Measurements from ENCODE around the gene RPL22. TPM values are rescaled to one million over a fixed set of nuclear protein-coding genes. Genes with fewer than 3 reads are reported as not detected.

RPL22 gene
- total and polyA plus RNA-seq, 4 donors: 38.9 to 105 (median 77.3) TPM

DNA sequence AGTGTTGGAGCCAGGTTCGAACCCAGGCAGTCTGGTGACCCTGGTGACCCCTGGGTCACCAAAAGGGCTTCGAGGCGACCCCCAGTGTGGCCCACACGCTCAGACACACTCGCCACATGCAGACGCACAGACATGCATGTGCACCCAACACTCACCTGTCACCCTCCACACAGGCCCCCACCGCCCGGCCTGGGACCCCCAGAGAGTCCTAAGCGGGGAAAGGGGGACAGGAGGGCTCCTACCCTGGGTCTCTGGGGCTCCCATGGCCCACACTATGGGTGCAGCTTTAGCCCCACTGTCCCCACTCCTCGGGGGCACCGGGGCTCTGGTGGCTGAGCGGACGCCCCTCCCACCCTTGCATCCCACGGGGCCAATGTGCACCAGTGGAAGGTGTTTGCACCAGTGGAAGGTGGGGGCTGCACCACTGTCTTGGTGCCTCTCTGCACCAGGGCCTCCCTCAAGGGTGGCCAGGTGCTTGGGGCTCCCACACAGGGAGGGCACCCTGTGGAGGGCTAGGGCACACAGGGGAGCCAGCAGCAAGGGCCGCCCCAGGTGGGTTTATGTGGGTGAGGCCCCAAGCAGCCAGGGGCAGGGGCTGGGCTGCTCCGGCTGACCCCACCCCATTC is 29.2 kb downstream of the RPL22 start:
- Histone ChIP-seq H3K36me3 (ENCODE audit: control insufficient read depth in 4 of 4, insufficient read depth in 3 of 4, low read depth in 1 of 4, low read length in 3 of 4) (no peaks in the 10 kb centered on the region), H3K4me3 (ENCODE audit: low read depth in 1 of 3, low read length in 3 of 3) (no peak overlapping the region), H3K27ac (ENCODE audit: low read depth in 1 of 2, low read length in 2 of 2) (no peak overlapping the region), H3K9ac (ENCODE audit: low read depth in 1 of 2, low read length in 2 of 2) (no peak overlapping the region), H3K27me3 (ENCODE audit: control insufficient read depth in 4 of 4, insufficient read depth in 4 of 4, low read length in 3 of 4) (peaks cover 0 to 1% (median 0%) of the 10 kb centered on the region in 4 donors), H3K4me1 (ENCODE audit: control insufficient read depth in 4 of 4, insufficient read depth in 4 of 4, low read length in 3 of 4) (no peaks in the 10 kb centered on the region), H3K9me3 (ENCODE audit: control insufficient read depth in 4 of 4, low read length in 3 of 4) (peaks cover 0 to 5% (median 1%) of the 10 kb centered on the region in 4 donors)
- 69% methylated on average over 16 of the region's 16 CpGs for WGBS
- no peak for TF ChIP-seq NR2F2 (IDR thresholded peaks at IDR 0.05)
- TF ChIP-seq, protein P1, sequence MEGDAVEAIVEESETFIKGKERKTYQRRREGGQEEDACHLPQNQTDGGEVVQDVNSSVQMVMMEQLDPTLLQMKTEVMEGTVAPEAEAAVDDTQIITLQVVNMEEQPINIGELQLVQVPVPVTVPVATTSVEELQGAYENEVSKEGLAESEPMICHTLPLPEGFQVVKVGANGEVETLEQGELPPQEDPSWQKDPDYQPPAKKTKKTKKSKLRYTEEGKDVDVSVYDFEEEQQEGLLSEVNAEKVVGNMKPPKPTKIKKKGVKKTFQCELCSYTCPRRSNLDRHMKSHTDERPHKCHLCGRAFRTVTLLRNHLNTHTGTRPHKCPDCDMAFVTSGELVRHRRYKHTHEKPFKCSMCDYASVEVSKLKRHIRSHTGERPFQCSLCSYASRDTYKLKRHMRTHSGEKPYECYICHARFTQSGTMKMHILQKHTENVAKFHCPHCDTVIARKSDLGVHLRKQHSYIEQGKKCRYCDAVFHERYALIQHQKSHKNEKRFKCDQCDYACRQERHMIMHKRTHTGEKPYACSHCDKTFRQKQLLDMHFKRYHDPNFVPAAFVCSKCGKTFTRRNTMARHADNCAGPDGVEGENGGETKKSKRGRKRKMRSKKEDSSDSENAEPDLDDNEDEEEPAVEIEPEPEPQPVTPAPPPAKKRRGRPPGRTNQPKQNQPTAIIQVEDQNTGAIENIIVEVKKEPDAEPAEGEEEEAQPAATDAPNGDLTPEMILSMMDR (IDR thresholded peaks at IDR 0.05; ENCODE audit: low read depth, low read length, missing input control): no peak
- TF ChIP-seq EGR1 (IDR thresholded peaks at IDR 0.05; ENCODE audit: low read depth in 2 of 2): no peak
- TF ChIP-seq, protein P2, sequence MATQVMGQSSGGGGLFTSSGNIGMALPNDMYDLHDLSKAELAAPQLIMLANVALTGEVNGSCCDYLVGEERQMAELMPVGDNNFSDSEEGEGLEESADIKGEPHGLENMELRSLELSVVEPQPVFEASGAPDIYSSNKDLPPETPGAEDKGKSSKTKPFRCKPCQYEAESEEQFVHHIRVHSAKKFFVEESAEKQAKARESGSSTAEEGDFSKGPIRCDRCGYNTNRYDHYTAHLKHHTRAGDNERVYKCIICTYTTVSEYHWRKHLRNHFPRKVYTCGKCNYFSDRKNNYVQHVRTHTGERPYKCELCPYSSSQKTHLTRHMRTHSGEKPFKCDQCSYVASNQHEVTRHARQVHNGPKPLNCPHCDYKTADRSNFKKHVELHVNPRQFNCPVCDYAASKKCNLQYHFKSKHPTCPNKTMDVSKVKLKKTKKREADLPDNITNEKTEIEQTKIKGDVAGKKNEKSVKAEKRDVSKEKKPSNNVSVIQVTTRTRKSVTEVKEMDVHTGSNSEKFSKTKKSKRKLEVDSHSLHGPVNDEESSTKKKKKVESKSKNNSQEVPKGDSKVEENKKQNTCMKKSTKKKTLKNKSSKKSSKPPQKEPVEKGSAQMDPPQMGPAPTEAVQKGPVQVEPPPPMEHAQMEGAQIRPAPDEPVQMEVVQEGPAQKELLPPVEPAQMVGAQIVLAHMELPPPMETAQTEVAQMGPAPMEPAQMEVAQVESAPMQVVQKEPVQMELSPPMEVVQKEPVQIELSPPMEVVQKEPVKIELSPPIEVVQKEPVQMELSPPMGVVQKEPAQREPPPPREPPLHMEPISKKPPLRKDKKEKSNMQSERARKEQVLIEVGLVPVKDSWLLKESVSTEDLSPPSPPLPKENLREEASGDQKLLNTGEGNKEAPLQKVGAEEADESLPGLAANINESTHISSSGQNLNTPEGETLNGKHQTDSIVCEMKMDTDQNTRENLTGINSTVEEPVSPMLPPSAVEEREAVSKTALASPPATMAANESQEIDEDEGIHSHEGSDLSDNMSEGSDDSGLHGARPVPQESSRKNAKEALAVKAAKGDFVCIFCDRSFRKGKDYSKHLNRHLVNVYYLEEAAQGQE (IDR thresholded peaks at IDR 0.05): no peak
- no peak for TF ChIP-seq RAD21 (IDR thresholded peaks at IDR 0.05)
- TF ChIP-seq FOXA1 (IDR thresholded peaks at IDR 0.05): no peak
- TF ChIP-seq, protein P3, sequence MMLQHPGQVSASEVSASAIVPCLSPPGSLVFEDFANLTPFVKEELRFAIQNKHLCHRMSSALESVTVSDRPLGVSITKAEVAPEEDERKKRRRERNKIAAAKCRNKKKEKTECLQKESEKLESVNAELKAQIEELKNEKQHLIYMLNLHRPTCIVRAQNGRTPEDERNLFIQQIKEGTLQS (IDR thresholded peaks at IDR 0.05): no peak
- TF ChIP-seq JUND (IDR thresholded peaks at IDR 0.05): no peak
- TF ChIP-seq, protein P4, sequence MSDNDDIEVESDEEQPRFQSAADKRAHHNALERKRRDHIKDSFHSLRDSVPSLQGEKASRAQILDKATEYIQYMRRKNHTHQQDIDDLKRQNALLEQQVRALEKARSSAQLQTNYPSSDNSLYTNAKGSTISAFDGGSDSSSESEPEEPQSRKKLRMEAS (IDR thresholded peaks at IDR 0.05): no peak
- no peak for TF ChIP-seq FOXA2 (IDR thresholded peaks at IDR 0.05)
- TF ChIP-seq GABPA (IDR thresholded peaks at IDR 0.05 in 1 of 2, conservative IDR thresholded peaks at IDR 0.05 in 1 of 2): no peak
- TF ChIP-seq, protein P5, sequence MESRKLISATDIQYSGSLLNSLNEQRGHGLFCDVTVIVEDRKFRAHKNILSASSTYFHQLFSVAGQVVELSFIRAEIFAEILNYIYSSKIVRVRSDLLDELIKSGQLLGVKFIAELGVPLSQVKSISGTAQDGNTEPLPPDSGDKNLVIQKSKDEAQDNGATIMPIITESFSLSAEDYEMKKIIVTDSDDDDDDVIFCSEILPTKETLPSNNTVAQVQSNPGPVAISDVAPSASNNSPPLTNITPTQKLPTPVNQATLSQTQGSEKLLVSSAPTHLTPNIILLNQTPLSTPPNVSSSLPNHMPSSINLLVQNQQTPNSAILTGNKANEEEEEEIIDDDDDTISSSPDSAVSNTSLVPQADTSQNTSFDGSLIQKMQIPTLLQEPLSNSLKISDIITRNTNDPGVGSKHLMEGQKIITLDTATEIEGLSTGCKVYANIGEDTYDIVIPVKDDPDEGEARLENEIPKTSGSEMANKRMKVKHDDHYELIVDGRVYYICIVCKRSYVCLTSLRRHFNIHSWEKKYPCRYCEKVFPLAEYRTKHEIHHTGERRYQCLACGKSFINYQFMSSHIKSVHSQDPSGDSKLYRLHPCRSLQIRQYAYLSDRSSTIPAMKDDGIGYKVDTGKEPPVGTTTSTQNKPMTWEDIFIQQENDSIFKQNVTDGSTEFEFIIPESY (IDR thresholded peaks at IDR 0.05): no peak
- no peak for TF ChIP-seq YY1 (IDR thresholded peaks at IDR 0.05)
- TF ChIP-seq RXRA (IDR thresholded peaks at IDR 0.05): no peak
- no peak for TF ChIP-seq SP1 (IDR thresholded peaks at IDR 0.05)
- TF ChIP-seq HNF4G (IDR thresholded peaks at IDR 0.05): no peak
- TF ChIP-seq TAF1 (conservative IDR thresholded peaks at IDR 0.05): no peak
- TF ChIP-seq HNF4A (conservative IDR thresholded peaks at IDR 0.05): no peak
- DNase-seq (ENCODE audit: low spot score): no peak
